GM18909 (cell line): ENCODE data around the gene TUBB1.
A peak's percentile ranks its signal among the peaks of the same experiment; 100 is the strongest.
"Not testable (repeated sequence)": the region's sequence is repeated elsewhere in the genome, so short reads cannot be mapped to it uniquely, and the experiment has no call there.

Experiments
- ATAC-seq: cut with Tn5 transposase; IDR thresholded peaks from one replicate; pipeline ENCODE4 v1.9.1; 2021; ENCODE audit warnings: mild to moderate bottlenecking; ENCODE audit not compliant: unreplicated experiment, poor library complexity

The TUBB1 gene

GRCh38 chr20:59019217-59019616 is at the start of gene TUBB1:
TSS of gene TUBB1 (plus strand) at chr20:59019429. CDS start at chr20:59019523, 94 bp downstream.
- no peak for ATAC-seq

- ATAC-seq: no peak
Observed at GRCh38 chr20:58969439-58969838, 49.8 kb upstream of the TUBB1 start.

GRCh38 chr20:58970146-58970545 is 49.1 kb upstream of the TUBB1 start:
- ATAC-seq: no peak

GRCh38 chr20:58971429-58971828 is 47.8 kb upstream of the TUBB1 start:
- no peak for ATAC-seq

GRCh38 chr20:58973179-58973578 is 46.0 kb upstream of the TUBB1 start:
- ATAC-seq: no peak

- ATAC-seq: no peak
Observed at GRCh38 chr20:58973866-58974265, 45.4 kb upstream of the TUBB1 start.

- no peak for ATAC-seq
Observed at GRCh38 chr20:58975353-58975752, 43.9 kb upstream of the TUBB1 start.

GRCh38 chr20:58976061-58976730 is 43.0 kb upstream of the TUBB1 start:
- no peak for ATAC-seq

- ATAC-seq: no peak
Observed at GRCh38 chr20:58978351-58979190, 40.7 kb upstream of the TUBB1 start.

- peak; percentile 80 for ATAC-seq
Observed at GRCh38 chr20:58980711-58981627, 38.3 kb upstream of the TUBB1 start, which contains the start of gene NELFCD. TSS of gene NELFCD (plus strand) at chr20:58981256. CDS start at chr20:58981310, 54 bp downstream.

GRCh38 chr20:58981628-58982364 is 37.4 kb upstream of the TUBB1 start:
- ATAC-seq: peak; percentile 12

- ATAC-seq: no peak
Observed at GRCh38 chr20:58982406-58983114, 36.7 kb upstream of the TUBB1 start.

GRCh38 chr20:58983115-58983468 is 36.1 kb upstream of the TUBB1 start:
- not testable (repeated sequence) for ATAC-seq

GRCh38 chr20:58984691-58985090 is 34.5 kb upstream of the TUBB1 start:
- no peak for ATAC-seq

- ATAC-seq: no peak
Observed at GRCh38 chr20:58985656-58986055, 33.6 kb upstream of the TUBB1 start.

GRCh38 chr20:58986286-58986967 is 32.8 kb upstream of the TUBB1 start:
- no peak for ATAC-seq

- no peak for ATAC-seq
Observed at GRCh38 chr20:58986968-58987517, 32.2 kb upstream of the TUBB1 start.

- ATAC-seq: no peak
Observed at GRCh38 chr20:58987790-58988564, 31.3 kb upstream of the TUBB1 start.
